Left ventricle myocardium inferior (tissue), 1 donor: ENCODE measurements around the gene TPM4. TPM values are rescaled to one million over a fixed set of nuclear protein-coding genes. Genes with fewer than 3 reads are reported as not detected.
"Not testable (repeated sequence)": the region's sequence is repeated elsewhere in the genome, so short reads cannot be mapped to it uniquely, and the experiment has no call there.

Experiments
- DNase-seq: peaks from one replicate; pipeline ENCODE4 v3.0.0-alpha.2; 2020
- H3K27ac ChIP-seq: fragments of 200-600 bp; replicated peaks from 2 replicates; pipeline ENCODE4 v1.8.0; 2021
- H3K27me3 ChIP-seq: fragments of 200-600 bp; 2 replicates; pipeline ENCODE4 v1.8.0; 2021; ENCODE audit warnings: low read depth
- H3K36me3 ChIP-seq: fragments of 200-600 bp; 2 replicates; pipeline ENCODE4 v1.8.0; 2021
- H3K4me1 ChIP-seq: fragments of 200-600 bp; 2 replicates; pipeline ENCODE4 v1.8.0; 2021
- H3K4me3 ChIP-seq: fragments of 200-600 bp; 2 replicates; pipeline ENCODE4 v1.8.0; 2021; ENCODE audit warnings: mild to moderate bottlenecking, moderate library complexity
- H3K9me3 ChIP-seq: fragments of 200-600 bp; replicated peaks from 2 replicates; pipeline ENCODE4 v1.8.0; 2021
- intact Hi-C: fragments of 100-400 bp; cut with micrococcal nuclease; formaldehyde crosslinking; loops from one replicate; pipeline ENCODE4 v1.11.0; 2022
- total RNA-seq: library from RNA; stranded (reverse); fragmentation: NEBNext Ultra II Directional; extraction: Animal tissue kit (Norgen Biotek cat#: 25700); gene quantifications from one replicate; pipeline ENCODE4 v1.2.1, GENCODE V29; 2021
- TF ChIP-seq, protein P1 (sequence below): fragments of 200-600 bp; IDR thresholded peaks from 2 replicates; pipeline ENCODE4 v1.8.0; 2021; ENCODE audit warnings: antibody characterized with exemption, mild to moderate bottlenecking, borderline replicate concordance
- donor health status: DM: no; HTN: yes; CAD: no; lungs with severe emphysema.

The TPM4 gene
- total RNA-seq, 1 donor from 2014 or later = 69.6 TPM

DNA sequence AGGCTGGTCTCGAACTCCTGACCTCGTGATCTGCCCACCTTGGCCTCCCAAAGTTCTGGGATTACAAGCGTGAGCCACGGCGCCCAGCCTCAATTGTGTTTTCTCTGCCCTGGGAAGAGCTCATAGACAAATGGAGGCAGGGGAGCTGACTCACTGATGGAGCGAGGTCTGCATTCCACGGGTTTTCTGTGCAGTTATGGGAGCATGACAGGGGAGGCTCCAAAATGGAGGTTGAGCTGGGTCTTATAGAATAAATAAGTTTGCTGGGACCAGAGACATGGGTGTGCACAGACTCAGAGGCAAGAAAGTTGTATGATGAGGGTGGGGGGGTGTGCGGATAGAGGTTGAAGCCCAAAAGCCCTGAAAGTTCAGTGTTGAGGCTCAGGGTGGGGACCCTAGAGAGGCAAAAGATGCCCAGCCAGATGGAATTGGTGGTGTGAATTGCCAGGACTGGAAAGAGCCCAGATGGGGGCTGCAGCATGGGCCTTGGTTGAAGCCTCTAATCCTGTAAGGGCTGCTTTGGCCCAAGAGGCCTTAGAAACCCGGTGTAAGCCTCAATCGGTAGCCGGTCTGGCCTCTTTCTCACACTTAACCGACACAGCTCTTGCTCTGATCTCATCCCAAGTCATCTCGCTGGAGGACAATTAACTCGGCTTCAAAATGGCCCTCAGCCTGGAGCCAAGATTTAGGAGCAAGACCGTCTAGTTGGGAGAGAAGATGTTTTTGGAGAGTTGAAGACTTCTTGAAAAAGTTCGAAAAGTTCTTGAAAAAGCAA is 1.9 kb downstream of the TPM4 start:
- TF ChIP-seq, protein P1, sequence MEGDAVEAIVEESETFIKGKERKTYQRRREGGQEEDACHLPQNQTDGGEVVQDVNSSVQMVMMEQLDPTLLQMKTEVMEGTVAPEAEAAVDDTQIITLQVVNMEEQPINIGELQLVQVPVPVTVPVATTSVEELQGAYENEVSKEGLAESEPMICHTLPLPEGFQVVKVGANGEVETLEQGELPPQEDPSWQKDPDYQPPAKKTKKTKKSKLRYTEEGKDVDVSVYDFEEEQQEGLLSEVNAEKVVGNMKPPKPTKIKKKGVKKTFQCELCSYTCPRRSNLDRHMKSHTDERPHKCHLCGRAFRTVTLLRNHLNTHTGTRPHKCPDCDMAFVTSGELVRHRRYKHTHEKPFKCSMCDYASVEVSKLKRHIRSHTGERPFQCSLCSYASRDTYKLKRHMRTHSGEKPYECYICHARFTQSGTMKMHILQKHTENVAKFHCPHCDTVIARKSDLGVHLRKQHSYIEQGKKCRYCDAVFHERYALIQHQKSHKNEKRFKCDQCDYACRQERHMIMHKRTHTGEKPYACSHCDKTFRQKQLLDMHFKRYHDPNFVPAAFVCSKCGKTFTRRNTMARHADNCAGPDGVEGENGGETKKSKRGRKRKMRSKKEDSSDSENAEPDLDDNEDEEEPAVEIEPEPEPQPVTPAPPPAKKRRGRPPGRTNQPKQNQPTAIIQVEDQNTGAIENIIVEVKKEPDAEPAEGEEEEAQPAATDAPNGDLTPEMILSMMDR = no peak
- peaks cover 67% of the 10 kb centered on the region for H3K4me1 ChIP-seq
- intact Hi-C loops = no loop called here

DNA sequence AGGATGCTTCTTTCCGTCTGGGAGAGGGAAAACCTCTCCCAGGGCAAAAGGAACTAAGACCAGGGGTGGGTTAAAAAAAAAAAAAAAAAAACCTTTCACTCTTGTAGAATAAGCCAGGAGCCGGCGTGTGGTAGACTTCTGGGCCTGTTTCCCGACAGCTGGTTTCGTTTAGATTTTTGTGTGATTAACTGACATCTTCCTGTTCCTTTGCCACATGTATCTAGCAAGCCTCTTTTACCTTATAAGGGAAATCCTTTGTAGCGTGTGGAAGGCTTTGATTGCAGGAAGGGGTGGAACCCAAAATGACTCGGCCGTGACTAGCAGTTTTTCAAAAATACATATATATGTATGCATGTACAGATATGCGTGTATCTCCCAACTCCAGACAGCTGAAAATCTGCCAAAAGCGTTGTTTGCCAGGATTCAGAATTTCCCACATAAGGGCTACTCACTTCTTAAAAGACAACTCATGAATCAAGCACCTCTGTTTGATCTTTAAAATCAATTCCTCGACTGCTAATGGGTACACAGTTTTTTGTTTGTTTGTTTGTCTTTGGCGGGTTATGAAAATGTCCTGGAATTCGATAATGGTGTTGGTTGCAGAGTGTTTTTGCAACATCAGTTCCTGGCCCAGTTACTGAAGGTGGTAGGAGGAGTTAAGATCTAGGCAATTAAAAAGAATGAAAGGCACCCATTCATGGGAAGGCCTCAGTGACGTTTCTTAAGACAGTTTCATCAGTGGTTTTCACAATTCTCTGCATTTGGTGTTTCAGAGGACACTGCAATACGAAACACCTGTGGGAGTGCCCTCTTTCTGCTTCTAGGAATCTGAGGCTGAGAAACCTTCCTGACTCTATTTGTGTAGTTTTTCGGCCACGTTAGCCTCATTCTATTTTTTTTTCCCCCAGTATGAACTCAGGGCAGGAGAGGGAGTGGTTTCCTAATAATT is 2.7 kb downstream of the TPM4 start:
- peaks cover 30% of the 10 kb centered on the region for H3K36me3 ChIP-seq
- H3K4me3 ChIP-seq = peak overlapping the region; percentile 84
- no peaks in the 10 kb centered on the region for H3K27me3 ChIP-seq
- H3K4me1 ChIP-seq = peaks cover 68% of the 10 kb centered on the region
- DNase-seq = peak; percentile 65
- peak overlapping the region; percentile 97 for H3K27ac ChIP-seq
- TF ChIP-seq, protein P1 = no peak
- H3K9me3 ChIP-seq = no peaks in the 10 kb centered on the region
- intact Hi-C loops = no loop called here

More for the DNA sequence above, 1.9 kb downstream of the TPM4 start:
- Histone ChIP-seq H3K4me3 (peak overlapping the region; percentile 84), H3K9me3 (no peaks in the 10 kb centered on the region), H3K36me3 (peaks cover 22% of the 10 kb centered on the region), H3K27ac (peak overlapping the region; percentile 97), H3K27me3 (no peaks in the 10 kb centered on the region)
- DNase-seq = no peak

DNA sequence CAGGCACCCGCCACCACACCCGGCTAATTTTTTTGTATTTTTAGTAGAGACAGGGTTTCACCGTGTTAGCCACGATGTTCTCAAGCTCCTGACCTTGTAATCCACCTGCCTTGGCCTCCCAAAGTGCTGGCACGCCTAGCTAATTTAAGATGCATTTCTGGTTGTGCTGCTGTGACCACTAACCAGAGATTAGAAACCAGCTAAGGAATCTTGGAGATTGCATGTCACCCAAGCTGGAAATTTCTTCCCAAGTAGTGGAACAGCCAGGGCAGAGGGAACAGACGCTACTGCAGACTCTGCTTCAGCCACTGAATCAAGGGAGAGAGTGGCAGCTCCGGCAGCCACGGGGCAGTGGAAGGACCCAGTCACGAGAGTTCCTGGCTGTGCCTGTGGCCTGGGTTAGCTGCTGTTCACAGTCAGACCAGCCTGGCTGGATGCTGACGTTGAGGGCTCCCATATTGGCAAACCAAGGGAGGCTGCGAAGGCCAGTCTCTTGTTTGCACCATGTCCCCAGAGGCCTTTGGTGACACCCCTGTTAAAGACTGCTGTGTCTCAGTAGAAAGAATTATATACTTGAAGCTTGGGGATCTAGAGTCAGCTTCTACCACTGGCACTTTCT is 7.9 kb downstream of the TPM4 start:
- intact Hi-C loops = no loop called here
- Histone ChIP-seq H3K36me3 (peaks cover 82% of the 10 kb centered on the region), H3K4me3 (no peak overlapping the region), H3K9me3 (no peaks in the 10 kb centered on the region), H3K27me3 (no peaks in the 10 kb centered on the region), H3K27ac (no peak overlapping the region), H3K4me1 (peaks cover 69% of the 10 kb centered on the region)
- TF ChIP-seq, protein P1 = no peak
- DNase-seq = no peak

DNA sequence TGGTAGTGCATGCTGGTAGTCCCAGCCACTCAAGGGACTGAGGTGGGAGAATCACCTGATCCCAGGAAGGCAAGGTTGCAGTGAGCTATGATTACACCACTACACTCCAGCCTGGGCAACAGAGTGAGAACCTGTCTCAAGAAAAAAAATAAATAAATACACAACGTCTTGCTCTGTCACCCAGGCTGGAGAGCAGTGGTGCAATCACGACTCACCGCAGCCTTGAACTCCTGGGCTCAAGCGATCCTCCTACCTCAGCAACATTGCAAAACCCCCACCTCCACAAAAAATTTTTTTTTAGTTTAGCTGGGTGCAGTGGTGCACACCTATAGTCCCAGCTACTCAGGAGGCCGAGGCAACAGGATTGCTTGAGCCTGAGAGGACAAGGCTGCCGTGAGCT is 8.8 kb downstream of the TPM4 start:
- Histone ChIP-seq H3K27me3 (no peaks in the 10 kb centered on the region), H3K4me1 (peaks cover 60% of the 10 kb centered on the region), H3K36me3 (peaks cover 91% of the 10 kb centered on the region), H3K4me3 (no peak overlapping the region), H3K27ac (no peak overlapping the region), H3K9me3 (no peaks in the 10 kb centered on the region)
- TF ChIP-seq, protein P1 = no peak
- no peak for DNase-seq
- intact Hi-C loops = no loop called here

DNA sequence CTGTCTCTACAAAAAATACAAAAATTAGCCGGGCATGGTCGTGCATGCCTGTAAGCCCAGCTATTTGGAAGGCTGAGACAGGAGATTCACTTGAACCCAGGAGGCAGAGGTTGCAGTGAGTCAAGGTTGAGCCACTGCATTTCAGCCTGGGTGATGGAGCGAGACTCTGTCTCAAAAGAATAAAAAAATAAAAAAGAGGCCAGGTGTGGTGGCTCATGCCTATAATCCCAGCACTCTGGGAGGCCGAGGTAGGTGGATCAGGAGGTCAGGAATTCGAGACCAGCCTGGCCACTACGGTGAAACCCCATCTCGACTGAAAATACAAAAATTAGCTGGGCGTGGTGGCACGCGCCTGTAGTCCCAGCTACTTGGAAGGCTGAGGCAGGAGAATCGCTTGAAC is 11.1 kb downstream of the TPM4 start:
- H3K4me3 ChIP-seq, intact Hi-C loops, H3K9me3 ChIP-seq, H3K27me3 ChIP-seq, DNase-seq: not testable (repeated sequence)
- H3K27ac ChIP-seq = peak overlapping the region; percentile 41
- peaks cover 100% of the 10 kb centered on the region for H3K36me3 ChIP-seq
- H3K4me1 ChIP-seq = peaks cover 41% of the 10 kb centered on the region
